Measurements from ENCODE around the gene TBC1D5. TPM values are rescaled to one million over a fixed set of nuclear protein-coding genes. Genes with fewer than 3 reads are reported as not detected.

Gene TBC1D5
- total and polyA plus RNA-seq, 2 of the 8 experiments (the other 6 are each of a cell fraction or from before 2014, with no cell fraction given) = 11.0 to 22.9 TPM

- TF ChIP-seq GABPA (IDR thresholded peaks at IDR 0.05; ENCODE audit: borderline replicate concordance, insufficient read depth, low read length) = no peak
- TF ChIP-seq CBX5 (IDR thresholded peaks at IDR 0.05; ENCODE audit: low read depth, low read length) = no peak
- no peak for TF ChIP-seq RBBP5 (IDR thresholded peaks at IDR 0.05; ENCODE audit: borderline replicate concordance, low read depth, low read length)
These were observed 212.8 kb downstream of the TBC1D5 start (continued) for GRCh38 chr3:17529677-17530076.
